ENCODE data around the gene RAB7A.
"Not testable (repeated sequence)": the region's sequence is repeated elsewhere in the genome, so short reads cannot be mapped to it uniquely, and the experiment has no call there.

GRCh38 chr3:128749561-128749960, 23.6 kb downstream of the RAB7A start:
- TF ChIP-seq EZH2phosphoT487 (IDR thresholded peaks at IDR 0.05; ENCODE audit: insufficient read depth, low read depth); EZH2 (IDR thresholded peaks at IDR 0.05; ENCODE audit: insufficient read depth, poor library complexity, severe bottlenecking): not testable (repeated sequence)
